ENCODE measurements around the gene ADGRL3.
"Not testable (repeated sequence)": the region's sequence is repeated elsewhere in the genome, so short reads cannot be mapped to it uniquely, and the experiment has no call there.

ADGRL3 gene

DNA sequence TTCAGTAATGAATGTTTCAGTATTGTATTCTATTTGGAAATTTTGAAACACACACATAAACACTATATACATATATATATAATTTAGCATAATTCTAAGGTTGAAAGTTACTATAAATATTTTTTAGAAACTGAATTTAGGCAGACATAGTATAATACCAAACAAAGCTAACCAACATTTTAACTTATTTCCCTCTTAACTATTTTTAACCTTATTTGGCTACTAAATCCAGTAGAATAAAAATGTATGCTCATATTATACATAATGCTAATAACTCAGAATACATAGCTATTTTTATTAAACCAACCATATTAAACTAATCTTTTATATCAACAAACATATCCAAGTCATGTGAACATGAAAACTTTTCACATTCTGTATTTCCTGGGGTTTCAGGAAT is 563.6 kb downstream of the ADGRL3 start:
- DNase-seq: no peak

DNA sequence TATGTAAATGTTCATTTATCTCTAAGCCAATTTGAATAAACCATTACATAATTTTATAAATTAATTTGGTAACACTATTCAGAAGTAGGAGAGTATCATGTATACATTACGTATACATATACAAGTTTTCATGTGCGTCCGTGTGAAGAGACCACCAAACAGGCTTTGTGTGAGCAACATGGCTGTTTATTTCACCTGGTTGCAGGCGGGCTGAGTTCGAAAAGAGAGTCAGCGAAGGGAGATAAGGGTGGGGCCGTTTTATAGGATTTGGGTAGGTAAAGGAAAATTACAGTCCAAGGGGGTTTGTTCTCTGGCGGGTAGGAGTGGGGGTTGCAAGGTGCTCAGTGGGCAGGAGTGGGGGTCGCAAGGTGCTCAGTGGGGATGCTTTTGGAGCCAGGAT is 564.0 kb downstream of the ADGRL3 start:
- DNase-seq: not testable (repeated sequence)

DNA sequence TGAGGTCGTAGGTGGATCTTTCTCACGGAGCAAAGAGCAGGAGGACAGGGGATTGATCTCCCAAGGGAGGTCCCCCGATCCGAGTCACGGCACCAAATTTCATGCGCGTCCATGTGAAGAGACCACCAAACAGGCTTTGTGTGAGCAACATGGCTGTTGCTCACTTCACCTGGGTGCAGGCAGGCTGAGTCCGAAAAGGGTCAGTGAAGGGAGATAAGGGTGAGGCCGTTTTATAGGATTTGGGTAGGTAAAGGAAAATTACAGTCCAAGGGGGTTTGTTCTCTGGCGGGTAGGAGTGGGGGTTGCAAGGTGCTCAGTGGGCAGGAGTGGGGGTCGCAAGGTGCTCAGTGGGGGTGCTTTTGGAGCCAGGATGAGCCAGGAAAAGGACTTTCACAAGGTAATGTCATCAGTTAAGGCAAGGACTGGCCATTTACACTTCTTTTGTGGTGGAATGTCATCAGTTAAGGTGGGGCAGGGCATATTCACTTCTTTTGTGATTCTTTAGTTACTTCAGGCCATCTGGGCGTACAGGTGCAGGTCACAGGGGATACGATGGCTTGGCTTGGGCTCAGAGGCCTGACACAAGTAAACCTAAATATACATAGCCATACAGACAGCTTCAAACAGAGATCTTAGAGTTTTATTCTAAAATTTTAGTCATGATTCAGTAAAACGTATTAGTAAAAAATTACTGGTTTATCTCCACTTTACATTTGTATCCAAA is 569.5 kb downstream of the ADGRL3 start:
- not testable (repeated sequence) for DNase-seq

DNA sequence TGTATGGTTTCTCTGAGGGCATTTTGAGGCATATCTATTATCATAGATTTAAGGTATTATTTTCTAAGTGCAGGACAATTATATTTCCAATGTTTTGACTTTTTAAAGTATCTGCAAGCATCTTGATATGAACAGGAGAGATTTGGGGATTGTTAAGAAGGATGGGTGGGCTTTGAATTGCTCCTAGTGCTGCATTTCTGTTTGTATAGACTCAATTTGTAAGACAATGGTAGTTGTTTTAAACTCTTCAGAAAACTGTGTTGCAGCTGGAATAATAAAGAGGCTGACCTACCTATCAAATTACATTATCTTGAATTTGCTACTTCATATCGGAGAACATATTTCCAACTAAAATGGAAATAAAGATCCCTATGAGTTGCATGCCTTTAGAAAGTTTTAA is 570.3 kb downstream of the ADGRL3 start:
- DNase-seq: no peak

DNA sequence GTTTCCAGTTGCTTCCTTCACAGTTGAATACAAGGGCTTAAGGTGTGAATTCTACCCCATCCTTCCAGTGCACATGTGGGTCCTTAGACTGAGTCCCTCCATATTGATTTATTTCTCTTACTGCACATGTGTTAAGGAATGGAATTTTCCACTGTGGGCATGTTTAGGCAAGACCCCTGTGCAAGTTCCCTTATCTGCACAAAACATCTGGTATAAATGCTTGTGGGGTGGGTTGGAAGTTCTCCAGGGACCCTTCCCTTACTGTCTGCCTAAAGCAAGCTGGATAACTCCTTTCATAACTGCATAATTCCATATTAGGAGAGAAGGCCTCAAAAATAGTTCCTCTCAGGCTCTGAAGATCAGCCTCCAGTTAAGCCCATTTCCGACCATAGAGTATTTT is 570.9 kb downstream of the ADGRL3 start:
- no peak for DNase-seq

DNA sequence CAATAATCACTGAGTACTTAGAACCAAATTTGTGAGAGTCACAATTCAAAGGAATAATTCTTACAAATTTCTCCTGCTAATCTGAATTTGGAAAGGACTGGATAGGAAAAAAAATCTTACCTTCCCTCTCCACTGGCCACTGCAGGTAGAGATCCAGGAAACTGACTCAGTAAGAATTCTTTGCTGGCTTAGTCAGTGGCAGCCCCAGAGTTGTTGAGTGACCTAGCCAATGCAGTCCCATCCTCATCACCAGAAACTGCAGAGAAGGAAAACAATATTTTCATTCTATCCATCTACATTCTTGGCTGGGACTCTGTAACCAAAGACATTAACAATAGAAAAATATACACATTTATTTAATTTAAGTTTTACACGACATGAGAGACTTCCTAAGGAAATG is 572.0 kb downstream of the ADGRL3 start:
- no peak for DNase-seq

DNA sequence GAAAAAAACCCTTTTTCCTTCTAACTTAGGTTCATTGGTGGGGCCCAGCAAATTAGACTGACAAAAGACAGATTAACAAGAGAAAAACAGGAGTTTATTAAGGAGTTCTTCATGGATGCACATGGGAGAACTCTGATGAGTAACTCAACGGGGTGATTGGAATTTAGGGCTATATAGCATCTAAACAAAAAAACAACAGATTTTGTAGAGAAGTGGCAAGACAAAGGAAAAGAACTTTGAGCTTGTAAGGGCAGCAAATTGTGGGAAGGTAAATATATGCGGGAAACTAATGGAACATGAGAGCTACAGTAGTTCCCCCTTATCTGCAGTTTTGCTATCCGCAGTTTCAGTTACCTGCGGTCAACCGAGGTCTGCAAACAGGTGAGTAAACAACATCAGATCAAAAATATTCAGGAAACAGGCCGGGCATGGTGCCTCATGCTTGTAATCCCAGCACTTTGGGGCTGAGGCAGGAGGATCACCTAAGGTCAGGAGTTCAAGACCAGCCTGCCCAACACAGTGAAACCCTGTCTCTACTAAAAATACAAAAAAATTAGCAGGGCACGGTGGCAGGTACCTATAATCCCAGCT is 573.6 kb downstream of the ADGRL3 start:
- DNase-seq: no peak

DNA sequence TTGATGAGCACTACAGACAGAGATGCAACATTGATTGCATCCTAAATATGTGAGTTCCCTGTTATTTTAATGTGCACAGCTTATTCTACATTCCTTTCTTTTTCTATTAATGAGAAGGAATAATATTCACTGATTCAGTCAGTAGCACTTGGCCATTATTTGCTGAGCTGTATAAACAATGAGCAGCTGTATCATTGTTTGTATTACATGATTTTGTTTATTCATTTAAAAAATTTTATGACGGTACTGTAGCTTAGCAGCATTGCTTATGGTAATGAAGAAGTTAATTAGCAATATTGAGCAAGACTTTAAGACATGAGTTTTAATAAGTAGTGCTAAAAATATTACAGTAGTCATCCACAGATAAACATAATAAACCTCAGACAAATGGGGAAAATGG is 582.0 kb downstream of the ADGRL3 start:
- DNase-seq: no peak

DNA sequence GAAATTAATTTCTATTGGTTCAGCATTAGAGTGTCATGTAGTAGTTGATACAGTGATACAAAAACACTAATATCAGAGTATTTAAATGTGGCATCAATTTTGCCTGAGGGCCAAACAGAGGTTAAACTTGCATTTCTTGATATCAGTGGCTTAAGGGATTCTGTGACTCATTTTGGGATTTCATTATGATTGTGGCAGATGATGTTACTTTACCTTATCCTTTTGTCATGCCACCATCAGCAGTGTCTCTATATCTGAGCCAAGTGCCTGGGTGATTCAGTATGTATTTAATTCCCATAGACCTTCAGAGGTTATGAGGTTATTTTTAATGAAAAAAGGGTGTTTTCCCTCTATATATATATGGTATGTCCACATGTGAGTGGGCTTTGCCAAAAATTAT is 582.9 kb downstream of the ADGRL3 start:
- no peak for DNase-seq

DNA sequence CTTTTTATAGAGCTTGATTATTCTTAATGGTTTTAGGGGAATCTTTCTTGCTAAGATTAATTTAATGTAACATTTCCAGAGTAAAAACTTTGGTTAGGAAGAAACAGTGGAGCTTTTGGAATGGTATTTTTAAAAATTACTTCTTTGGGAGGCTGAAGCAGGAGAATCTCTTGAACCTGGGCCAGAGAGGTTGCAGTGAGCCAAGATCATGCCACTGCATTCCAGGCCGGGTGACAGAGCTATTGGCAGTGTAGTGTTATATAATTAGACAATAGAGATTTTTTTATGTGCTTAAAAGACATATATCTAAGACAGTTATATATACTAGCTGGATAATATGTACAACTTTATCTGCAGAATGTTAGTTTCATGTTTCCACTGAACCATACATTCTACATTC is 585.6 kb downstream of the ADGRL3 start:
- DNase-seq: no peak

DNA sequence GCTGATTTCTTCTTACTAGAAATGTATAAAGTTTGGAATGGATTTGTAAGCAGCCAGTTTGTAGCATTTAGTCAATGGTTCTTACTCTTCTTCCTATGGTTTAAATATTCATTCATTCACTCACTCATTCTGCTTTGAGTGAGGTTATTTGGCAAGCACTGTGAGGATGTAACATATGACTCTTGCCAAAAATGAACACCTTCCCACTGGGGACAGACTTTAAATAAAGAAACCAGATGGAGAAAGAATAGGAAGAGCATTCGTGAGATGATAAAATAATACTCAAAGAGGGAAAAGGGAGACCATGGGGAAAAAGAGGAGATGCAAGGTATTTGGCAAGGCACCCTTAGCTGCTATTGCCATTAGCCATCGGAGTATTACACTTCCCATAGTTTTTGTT is 586.1 kb downstream of the ADGRL3 start:
- no peak for DNase-seq

DNA sequence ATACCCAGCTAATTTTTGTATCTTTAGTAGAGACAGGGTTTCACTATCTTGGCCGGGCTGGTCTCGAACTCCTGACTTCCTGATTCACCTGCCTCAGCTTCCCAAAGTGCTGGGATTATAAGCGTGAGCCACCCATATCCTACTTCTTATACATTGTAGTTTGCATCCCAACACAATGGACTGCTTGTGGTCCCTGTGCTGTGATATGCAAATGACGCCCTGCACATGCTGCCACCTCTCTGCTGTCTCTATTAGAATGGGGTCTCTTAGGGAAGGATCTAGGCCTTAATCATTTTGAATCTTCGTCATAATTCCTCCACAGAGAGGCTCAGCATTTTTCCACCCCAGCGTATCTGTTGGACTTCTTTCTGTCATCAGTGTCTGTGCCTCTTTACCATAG is 595.9 kb downstream of the ADGRL3 start:
- no peak for DNase-seq

DNA sequence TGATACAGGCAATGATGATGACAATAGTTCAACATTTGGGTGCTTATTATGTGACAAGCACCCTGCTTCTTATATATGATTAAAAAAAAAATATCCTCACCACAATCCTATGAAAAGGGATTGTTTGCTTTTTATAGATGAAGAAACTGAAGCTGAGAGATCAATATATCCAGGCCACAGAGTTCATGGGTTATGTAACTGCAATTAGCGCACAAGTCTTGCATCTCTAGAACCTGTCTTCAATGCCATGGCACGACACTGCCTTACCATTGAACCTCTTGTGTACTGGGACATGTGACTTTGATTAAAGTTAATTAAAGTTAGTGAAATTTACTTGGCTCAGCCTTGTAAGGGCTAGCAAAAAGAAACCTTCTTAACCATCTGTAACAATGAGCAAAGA is 599.7 kb downstream of the ADGRL3 start:
- DNase-seq: no peak

DNA sequence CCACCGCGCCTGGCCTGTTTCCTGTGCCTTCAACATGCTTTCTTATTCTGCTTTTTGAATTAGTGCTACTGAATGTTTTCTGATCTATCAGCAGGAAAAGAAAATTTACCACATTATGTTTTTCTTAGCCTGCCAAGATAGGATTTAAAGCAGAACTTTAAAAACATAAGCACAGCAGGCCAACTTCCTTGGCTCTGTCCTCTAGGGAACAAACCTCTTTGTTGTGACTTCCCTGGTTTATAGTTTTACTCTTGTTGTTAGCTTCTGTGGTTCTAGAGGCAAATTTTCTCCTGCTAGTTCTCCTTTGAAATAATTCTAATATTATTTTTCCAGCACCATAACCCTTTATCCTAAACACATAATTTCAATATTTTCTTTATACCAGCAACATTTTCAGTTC is 605.1 kb downstream of the ADGRL3 start:
- no peak for DNase-seq

DNA sequence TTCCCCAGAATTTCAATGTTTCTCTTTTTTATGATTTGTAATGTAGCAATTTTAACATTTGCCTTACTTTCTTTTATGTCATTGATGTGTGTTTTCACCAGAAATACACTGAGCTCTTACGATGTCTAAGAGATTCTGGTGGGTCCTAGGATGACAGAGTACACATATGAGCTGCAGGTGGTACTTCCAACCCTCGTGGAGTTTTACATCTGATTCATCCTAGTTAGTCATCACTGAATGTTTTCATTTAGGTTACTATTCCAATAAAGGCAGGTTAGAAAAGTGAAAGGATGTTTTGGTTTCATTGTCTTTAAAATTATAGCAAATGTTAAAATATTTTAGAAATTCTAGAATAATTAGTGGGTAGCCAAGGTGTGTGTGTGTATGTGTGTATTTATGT is 605.9 kb downstream of the ADGRL3 start:
- DNase-seq: no peak

DNA sequence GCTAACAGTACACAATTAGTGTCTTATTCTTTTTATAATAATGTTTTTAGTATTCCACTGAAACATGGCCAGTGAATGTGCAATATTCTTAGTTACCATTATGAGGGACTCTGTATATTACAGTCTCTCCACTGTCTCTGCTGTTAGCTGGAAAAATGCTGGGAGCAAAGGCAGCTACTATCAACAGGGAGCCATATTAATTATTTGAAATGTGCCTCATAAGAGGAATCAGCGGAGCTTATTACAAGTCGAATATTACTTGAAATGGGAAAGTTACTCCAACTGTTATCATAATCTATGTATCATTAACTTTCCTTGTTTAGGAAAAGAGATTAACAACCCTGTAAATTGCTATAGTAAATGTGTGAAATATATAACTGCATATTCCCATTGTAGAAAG is 612.0 kb downstream of the ADGRL3 start:
- no peak for DNase-seq

DNA sequence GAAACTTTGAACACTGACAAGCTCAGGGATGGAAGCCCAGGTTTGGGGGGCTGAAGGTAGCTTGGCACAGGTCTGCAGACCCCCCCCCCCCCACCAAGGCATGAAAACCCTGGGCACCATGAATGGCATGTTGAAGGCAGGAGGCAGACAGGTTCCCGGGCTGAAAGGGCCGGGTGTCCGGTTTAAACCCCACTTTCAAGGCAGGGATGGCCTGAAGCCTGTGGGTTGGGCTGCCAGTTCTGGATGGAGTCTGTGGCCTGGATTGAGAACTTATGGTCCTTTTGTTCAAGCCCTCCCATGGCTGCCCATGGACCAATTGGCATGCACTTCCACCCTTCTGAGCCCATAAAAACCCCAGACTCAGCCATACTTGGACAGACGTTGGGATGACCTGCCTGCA is 616.9 kb downstream of the ADGRL3 start:
- DNase-seq: no peak

DNA sequence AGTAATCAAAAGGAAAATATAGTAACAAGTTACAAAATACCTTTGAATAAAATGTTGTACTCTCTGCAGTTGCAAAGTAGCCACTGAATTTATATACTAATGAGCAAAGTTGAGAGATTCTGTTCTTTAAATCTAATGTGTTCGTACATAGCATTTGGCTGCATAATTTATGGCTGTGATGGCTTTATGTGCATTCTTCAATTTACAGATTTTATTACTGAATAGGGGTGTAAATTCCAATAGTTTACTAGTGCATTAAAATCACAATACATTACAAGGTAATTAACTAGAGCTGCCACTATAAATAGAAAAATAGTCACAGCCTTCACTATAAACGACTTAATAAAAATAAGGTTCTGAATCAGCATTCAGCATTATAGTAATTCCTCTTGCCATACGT is 620.0 kb downstream of the ADGRL3 start:
- no peak for DNase-seq

DNA sequence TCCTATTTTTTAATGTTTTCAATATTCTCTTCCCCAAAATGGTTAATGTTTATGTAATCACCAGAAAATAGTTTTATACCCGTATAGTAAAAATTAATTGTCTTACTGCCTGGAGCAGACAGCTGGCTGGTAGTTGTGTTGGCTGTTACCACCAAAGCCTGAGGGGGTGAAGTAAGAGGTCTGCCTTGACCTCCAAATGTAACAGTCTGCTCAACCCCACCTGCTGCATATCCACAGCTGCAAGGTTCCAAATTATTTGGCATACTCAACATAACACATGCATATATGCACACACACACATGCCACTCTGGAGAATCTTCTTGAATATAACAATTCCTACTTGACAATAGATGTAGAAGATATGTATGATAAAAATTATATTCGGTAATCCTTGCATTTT is 624.3 kb downstream of the ADGRL3 start:
- no peak for DNase-seq

DNA sequence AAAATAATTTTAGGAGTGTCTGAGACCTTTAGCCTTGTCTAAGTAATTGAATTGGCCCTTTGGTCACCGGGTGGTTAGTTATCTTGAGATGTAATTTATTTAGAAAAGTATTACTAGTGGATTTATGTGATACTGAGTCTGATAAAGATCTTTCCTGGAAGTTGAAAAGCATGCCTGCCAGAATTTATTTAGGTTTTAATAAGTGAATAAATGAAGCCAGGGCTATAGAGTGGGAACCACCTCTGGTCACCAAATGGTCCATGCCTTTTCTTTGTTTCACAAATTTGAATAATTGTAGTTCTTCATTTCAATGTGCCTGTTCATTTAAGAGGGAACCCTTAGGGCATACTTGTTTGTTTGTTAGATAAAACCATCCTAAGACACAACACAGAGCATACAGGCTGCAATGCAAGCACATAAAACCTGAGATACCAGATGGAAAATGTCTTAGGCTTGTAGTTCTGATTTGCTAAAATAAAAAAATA is 627.8 kb downstream of the ADGRL3 start:
- DNase-seq: no peak

DNA sequence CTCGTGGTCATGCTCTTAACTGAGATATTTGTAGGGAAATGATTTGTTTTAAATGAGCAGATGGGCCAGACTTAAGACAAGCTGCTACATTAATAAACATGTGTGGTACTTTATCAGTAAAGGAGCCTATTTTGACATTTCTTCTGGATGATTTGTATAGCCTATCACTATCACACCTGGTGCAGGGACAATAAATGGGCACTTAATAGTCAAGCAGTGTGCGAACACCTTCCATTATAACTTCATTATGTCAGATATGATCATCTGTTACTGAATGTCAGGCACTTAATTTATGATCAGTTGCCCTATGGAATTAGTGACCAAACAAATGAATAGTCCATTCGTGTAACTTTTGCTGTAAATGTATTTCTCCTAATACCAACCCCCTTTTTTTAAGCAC is 628.8 kb downstream of the ADGRL3 start:
- no peak for DNase-seq

DNA sequence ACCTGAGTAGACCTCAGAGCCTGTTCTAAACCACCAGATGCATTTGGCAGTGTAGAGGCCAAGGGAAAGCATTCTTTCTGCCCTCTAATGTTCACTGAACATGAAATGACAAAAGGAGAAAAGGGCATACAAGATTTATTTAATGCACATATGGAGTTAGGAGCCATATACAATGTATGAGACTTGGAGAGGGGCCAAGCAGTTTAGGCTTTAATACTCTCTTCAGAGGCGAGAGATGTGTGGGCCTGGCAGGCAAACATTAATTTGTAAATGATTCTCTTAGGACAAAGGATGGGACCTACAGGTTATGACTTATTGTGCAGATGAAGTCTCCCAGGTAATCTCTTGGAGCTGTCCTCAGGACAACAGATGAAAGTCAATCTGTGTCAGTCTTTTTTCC is 631.9 kb downstream of the ADGRL3 start:
- no peak for DNase-seq

DNA sequence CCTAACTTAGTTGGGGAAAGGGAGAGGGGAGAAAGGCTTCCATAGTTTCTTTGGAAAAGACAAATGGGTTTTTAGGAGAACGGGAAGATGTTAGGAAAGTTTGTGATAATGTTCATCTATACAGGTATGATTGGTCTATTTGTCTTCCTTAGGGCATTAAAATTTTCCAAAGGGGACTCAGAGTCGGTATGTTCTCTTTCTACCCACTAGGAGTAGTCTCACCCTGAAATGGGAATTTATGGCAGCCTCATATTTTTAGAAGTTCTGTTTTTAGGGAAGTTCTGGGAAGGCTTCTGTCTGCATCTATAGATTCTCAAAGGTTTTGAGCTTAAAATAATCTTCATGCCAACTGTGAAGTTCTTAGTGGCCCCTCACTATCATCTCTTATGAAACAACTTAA is 637.3 kb downstream of the ADGRL3 start:
- no peak for DNase-seq

DNA sequence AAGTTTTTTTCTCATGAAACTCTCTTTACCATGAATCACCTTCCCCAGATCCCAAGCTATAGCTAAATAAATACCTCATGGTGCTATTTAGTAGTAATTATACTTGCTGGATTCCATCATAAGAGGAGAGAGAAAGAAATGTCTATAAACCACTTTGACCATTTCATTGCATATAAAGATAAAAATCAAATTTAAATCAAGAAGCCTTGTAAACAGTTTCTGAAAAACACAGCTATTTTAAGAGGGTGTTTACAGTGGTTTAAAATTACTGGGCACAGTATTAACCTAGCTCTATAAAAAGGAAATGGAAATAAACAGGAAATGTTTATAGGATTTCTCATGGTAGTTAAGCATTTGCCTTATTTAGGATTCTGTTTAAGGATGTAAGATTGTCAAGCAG is 637.9 kb downstream of the ADGRL3 start:
- no peak for DNase-seq

DNA sequence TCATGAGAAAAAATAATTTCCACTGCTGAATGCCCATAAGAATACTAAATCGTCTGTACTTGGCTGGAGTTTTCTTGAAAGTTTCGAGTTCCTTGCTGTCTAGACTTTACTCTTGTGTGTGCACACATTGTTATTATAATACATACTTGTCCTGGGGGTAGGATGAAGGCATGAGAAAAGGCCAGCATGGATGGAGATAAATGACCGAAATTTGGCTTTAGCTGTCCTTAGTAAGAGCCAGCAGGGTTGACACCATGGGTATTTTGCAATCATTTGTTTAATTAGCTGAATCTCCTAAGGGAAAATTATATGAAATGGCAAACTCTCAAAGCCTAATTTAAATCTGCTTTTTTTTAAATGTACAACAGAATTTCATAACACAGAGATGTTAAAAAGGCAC is 641.6 kb downstream of the ADGRL3 start:
- DNase-seq: no peak
